ENCODE results near the gene GALNT2. TPM values are rescaled to one million over a fixed set of nuclear protein-coding genes. Genes with fewer than 3 reads are reported as not detected.

The GALNT2 gene
- total and polyA plus RNA-seq, 2 of the 4 experiments (the other 2 are of a cell fraction) = 50.4 to 189 TPM

DNA sequence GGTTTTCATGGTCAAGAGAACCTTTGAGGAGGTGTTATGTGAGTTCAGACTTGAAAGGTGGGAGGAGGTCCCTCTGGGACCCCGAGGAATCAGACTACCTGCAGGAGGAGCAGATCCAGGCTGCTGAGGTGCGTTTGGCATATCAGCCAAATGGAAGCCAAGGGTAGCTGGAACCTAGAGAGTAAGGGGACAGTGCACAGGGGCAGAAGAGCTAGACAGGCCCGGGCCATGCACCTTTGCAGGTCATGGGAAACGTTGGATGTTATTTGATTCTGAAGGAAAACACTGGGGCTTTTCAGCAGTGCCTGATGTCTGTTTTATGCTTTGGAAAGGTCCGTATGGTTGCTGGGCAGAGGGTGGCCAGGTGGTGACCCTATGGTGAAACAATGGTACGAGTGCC lies 189.9 kb downstream of the GALNT2 start:
- Histone ChIP-seq H3K14ac (replicated peaks; ENCODE audit: low read depth, low read length) (no peak overlapping the region), H2BK120ac (ENCODE audit: low read depth, low read length) (no peak overlapping the region), H3K18ac (ENCODE audit: low read depth, low read length) (no peak overlapping the region), H3K9me3 (ENCODE audit: control insufficient read depth, insufficient read depth, low read length) (no peaks in the 10 kb centered on the region), H3K4me2 (ENCODE audit: low read depth, low read length) (no peak overlapping the region), H3K27me3 (ENCODE audit: control insufficient read depth, insufficient read depth, low read length) (no peaks in the 10 kb centered on the region), H3K4ac (ENCODE audit: low read depth, low read length) (no peak overlapping the region), H3K4me3 (ENCODE audit: insufficient read depth, low read depth, low read length) (no peak overlapping the region), H3K4me1 (ENCODE audit: control insufficient read depth, insufficient read depth, low read length) (no peaks in the 10 kb centered on the region), H4K5ac (ENCODE audit: low read depth, low read length) (no peak overlapping the region), H2AK9ac (replicated peaks; ENCODE audit: low read depth, low read length, poor library complexity) (no peak overlapping the region), H3K56ac (ENCODE audit: extremely low read depth, insufficient read depth, low read length) (no peak overlapping the region), H4K8ac (ENCODE audit: low read depth in 2 of 2, low read length in 2 of 2) (no peak overlapping the region), H2BK15ac (ENCODE audit: low read depth, low read length) (no peak overlapping the region), H3K36me3 (ENCODE audit: control insufficient read depth, insufficient read depth, low read length) (peaks cover 32% of the 10 kb centered on the region), H3K9ac (ENCODE audit: low read depth, low read length) (no peak overlapping the region), H2BK20ac (ENCODE audit: low read depth, low read length) (no peak overlapping the region), H3K9me1 (ENCODE audit: insufficient read depth, low read length) (peaks cover 6% of the 10 kb centered on the region; the same call in 1 of the 2 replicates), H3K27ac (ENCODE audit: insufficient read depth, low read length) (no peak overlapping the region), H3K23ac (ENCODE audit: low read depth, low read length) (no peak overlapping the region), H4K20me1 (ENCODE audit: insufficient read depth, low read length) (no peaks in the 10 kb centered on the region), H2BK5ac (ENCODE audit: low read depth, low read length, poor library complexity, severe bottlenecking) (no peak overlapping the region), H3K79me1 (ENCODE audit: low read depth in 1 of 2, low read length in 2 of 2) (peaks cover 5 to 16% of the 10 kb centered on the region in 2 experiments; a peak in 2 of 4 replicates), H4K91ac (ENCODE audit: insufficient read depth, low read depth, low read length) (no peak overlapping the region), H2AFZ (replicated peaks; ENCODE audit: low read length, poor library complexity) (no peak overlapping the region), H2AK5ac (ENCODE audit: low read depth, low read length) (no peak overlapping the region)
- ChIA-PET CTCF (no interaction called here), POLR2A (ENCODE audit: unreplicated experiment) (no interaction called here)
- 82% methylated on average over 2 of the region's 6 CpGs; no CpG with 5 or more reads in 1 of the 2 experiments for WGBS, 2 experiments (ENCODE audit: extremely low coverage in 2 of 2, insufficient read length in 1 of 2)
- dilution Hi-C loops (cut with HindIII; ENCODE audit: low sequenced_read_pairs, unreplicated experiment) = no loop called here
- intact Hi-C loops (cut with micrococcal nuclease) = no loop called here
- ATAC-seq (ENCODE audit: low read depth) (no peak), DNase-seq (no peak)
- no TSS peak for BruUV-seq (replicated peaks)
- TF ChIP-seq, protein P1, sequence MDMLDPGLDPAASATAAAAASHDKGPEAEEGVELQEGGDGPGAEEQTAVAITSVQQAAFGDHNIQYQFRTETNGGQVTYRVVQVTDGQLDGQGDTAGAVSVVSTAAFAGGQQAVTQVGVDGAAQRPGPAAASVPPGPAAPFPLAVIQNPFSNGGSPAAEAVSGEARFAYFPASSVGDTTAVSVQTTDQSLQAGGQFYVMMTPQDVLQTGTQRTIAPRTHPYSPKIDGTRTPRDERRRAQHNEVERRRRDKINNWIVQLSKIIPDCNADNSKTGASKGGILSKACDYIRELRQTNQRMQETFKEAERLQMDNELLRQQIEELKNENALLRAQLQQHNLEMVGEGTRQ (IDR thresholded peaks at IDR 0.05; ENCODE audit: low read depth, low read length) = no peak
- TF ChIP-seq POLR2A (IDR thresholded peaks at IDR 0.05; ENCODE audit: low read depth, low read length) = no peak
- TF ChIP-seq FOS (IDR thresholded peaks at IDR 0.05; ENCODE audit: low read depth, low read length) = no peak
- TF ChIP-seq, protein P2, sequence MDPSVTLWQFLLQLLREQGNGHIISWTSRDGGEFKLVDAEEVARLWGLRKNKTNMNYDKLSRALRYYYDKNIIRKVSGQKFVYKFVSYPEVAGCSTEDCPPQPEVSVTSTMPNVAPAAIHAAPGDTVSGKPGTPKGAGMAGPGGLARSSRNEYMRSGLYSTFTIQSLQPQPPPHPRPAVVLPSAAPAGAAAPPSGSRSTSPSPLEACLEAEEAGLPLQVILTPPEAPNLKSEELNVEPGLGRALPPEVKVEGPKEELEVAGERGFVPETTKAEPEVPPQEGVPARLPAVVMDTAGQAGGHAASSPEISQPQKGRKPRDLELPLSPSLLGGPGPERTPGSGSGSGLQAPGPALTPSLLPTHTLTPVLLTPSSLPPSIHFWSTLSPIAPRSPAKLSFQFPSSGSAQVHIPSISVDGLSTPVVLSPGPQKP (IDR thresholded peaks at IDR 0.05; ENCODE audit: borderline replicate concordance, low read depth, low read length) = no peak
- no peak for TF ChIP-seq CHD1 (IDR thresholded peaks at IDR 0.05; ENCODE audit: low read depth, low read length)
- TF ChIP-seq MAZ (IDR thresholded peaks at IDR 0.05; ENCODE audit: borderline replicate concordance, low read depth, low read length) = no peak
- no peak for TF ChIP-seq NFE2L2 (IDR thresholded peaks at IDR 0.05; ENCODE audit: low read depth, low read length)
- no peak for TF ChIP-seq CEBPB (IDR thresholded peaks at IDR 0.05; ENCODE audit: low read depth, low read length)
- no peak for TF ChIP-seq MAFK (IDR thresholded peaks at IDR 0.05; ENCODE audit: low read depth, low read length)
- TF ChIP-seq RCOR1 (IDR thresholded peaks at IDR 0.05; ENCODE audit: insufficient replicate concordance, low read length) = no peak
- no peak for TF ChIP-seq BHLHE40 (IDR thresholded peaks at IDR 0.05; ENCODE audit: low read depth, low read length)
- in situ Hi-C loops (cut with MboI; ENCODE audit: low sequenced_read_pairs) = no loop called here

Data from IMR-90 (cell line).